Keratinocyte (primary cell): ENCODE measurements around the gene SESN3.

Source experiments
- CTCF ChIP-seq, 3 experiments: IDR thresholded peaks in 1 of 3; conservative IDR thresholded peaks in 1 of 3; optimal IDR thresholded peaks in 1 of 3; 2 replicates in 2 of 3; 3 replicates in 1 of 3; pipeline versions ENCODE3 to v1.5.1; 2011; ENCODE audit warnings: low read length in 3 of 3, mild to moderate bottlenecking in 3 of 3, moderate library complexity in 2 of 3, control low read depth in 1 of 3, inconsistent platforms in 1 of 3; ENCODE audit not compliant: insufficient read depth in 2 of 3; ENCODE audit errors: extremely low read depth in 1 of 3
- EZH2 ChIP-seq: IDR thresholded peaks from one replicate; pipeline ENCODE4 v1.6.1; 2012; ENCODE audit warnings: inconsistent platforms, mild to moderate bottlenecking, low read length, moderate library complexity

- no peak for TF ChIP-seq CTCF (optimal IDR thresholded peaks at IDR 0.05 in 1 of 3, IDR thresholded peaks at IDR 0.05 in 1 of 3, conservative IDR thresholded peaks at IDR 0.05 in 1 of 3; ENCODE audit: extremely low read depth in 1 of 3, insufficient read depth in 2 of 3, low read length in 3 of 3)
- TF ChIP-seq EZH2: no peak
Measured at GRCh38 chr11:95152876-95153856, 77.8 kb downstream of the SESN3 start.
